Gastroesophageal sphincter (tissue), 4 donors: ENCODE results near the gene TRAPPC3L. TPM values are rescaled to one million over a fixed set of nuclear protein-coding genes. Genes with fewer than 3 reads are reported as not detected.

Experiments used
- ATAC-seq: fragments of 150-250 bp; one replicate; pipeline ENCODE4 v1.9.1; 2016; ENCODE audit warnings: mild to moderate bottlenecking, moderate library complexity
- H3K27ac ChIP-seq, 4 donors: fragments of 200-600 bp; sonication (generic) in 3 of 4; 1 replicate in 3 of 4; 2 replicates in 1 of 4; pipeline ENCODE4 v1.5.1; 2016 to 2019
- H3K27me3 ChIP-seq: fragments of 200-600 bp; sonication (generic); one replicate; pipeline ENCODE4 v1.5.1; 2019
- H3K36me3 ChIP-seq, 2 donors: fragments of 200-600 bp; sonication (generic); one replicate each; pipeline ENCODE4 v1.5.1; 2019; ENCODE audit warnings: control low read depth in 1 of 2
- H3K4me1 ChIP-seq, 3 donors: fragments of 200-600 bp; sonication (generic); 1 replicate in 2 of 3; 2 replicates in 1 of 3; pipeline ENCODE4 v1.5.1; 2016 to 2019; ENCODE audit warnings: control low read depth in 2 of 3
- H3K4me3 ChIP-seq, 2 donors: fragments of 200-600 bp; sonication (generic); one replicate each; pipeline ENCODE4 v1.5.1; 2019; ENCODE audit warnings: mild to moderate bottlenecking in 1 of 2, moderate library complexity in 1 of 2
- H3K9me3 ChIP-seq, 3 donors: fragments of 200-600 bp; sonication (generic); one replicate each; pipeline ENCODE4 v1.5.1; 2017 to 2019; ENCODE audit warnings: control low read depth in 2 of 3
- EP300 ChIP-seq: sonication (generic); formaldehyde crosslinking; IDR thresholded peaks from one replicate; pipeline ENCODE4 v1.6.1; 2017; ENCODE audit warnings: antibody characterized with exemption, mild to moderate bottlenecking
- POLR2A ChIP-seq, 2 donors: fragments of 450-650 bp; IDR thresholded peaks; one replicate each; pipeline ENCODE4 v1.6.1; 2017; ENCODE audit warnings: antibody characterized with exemption in 2 of 2, mild to moderate bottlenecking in 2 of 2, moderate library complexity in 1 of 2
- POLR2AphosphoS5 ChIP-seq: sonication (generic); formaldehyde crosslinking; IDR thresholded peaks from one replicate; pipeline ENCODE4 v1.6.1; 2017; ENCODE audit warnings: antibody characterized with exemption
- WGBS, 2 donors: methylation state at CpG; one replicate each; pipeline ENCODE4 v1.1.5; 2018; ENCODE audit warnings: low coverage in 1 of 2; 5-methylcytosine and 5-hydroxymethylcytosine counted together
- total RNA-seq, 4 donors: library from RNA; depleted of rRNA; stranded (reverse); fragments of >200 nt; gene quantifications; one replicate each; pipeline ENCODE4 v1.1.0, GENCODE V29; 2016
- TF ChIP-seq, protein P1 (sequence below), 4 experiments: fragments of 200-600 bp in 2 of 4; fragments of 450-650 bp in 2 of 4; sonication (generic) in 1 of 4; IDR thresholded peaks; one replicate each; pipeline ENCODE4 v1.5.1; 2017 to 2019; ENCODE audit warnings: antibody characterized with exemption in 4 of 4, mild to moderate bottlenecking in 2 of 4, moderate library complexity in 2 of 4

Gene TRAPPC3L
- total RNA-seq, 4 donors from 2014 or later = not detected

DNA sequence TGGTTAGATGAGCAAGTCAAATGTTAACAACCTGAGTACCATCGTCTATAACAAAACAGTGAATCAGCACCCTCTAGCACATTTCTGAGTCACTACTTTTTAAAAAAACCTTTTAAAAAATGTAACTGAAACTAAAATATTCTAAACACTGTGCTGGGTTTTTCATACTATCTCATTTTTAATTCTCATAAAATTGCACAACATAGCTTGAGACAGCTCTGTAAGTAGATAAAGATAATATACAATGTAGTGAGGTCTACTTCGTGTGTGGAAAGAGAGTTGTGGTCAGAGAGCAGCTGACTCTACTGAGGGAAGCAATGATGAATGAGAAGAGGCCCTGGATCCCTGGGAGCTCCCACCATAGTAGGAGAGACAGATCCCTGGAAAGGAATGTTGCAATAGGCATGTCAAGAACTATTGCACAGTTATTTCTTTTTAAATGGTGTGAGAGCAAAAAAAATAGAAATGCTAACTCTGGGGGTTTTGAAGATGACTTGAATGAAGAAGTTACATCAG, 97.9 kb downstream of the TRAPPC3L start:
- no peaks in the 10 kb centered on the region for H3K36me3 ChIP-seq
- ATAC-seq = peak; percentile 73
- H3K4me1 ChIP-seq = no peaks in the 10 kb centered on the region
- H3K27ac ChIP-seq = peak overlapping the region in 1 of 4 donors; percentile 23
- TF ChIP-seq POLR2A (IDR thresholded peaks at IDR 0.05) = no peak
- 4 to 6% methylated on average over 2 of the region's 2 CpGs for WGBS, 2 donors
- no peaks in the 10 kb centered on the region for H3K9me3 ChIP-seq
- H3K27me3 ChIP-seq = no peaks in the 10 kb centered on the region
- no peak overlapping the region for H3K4me3 ChIP-seq

DNA sequence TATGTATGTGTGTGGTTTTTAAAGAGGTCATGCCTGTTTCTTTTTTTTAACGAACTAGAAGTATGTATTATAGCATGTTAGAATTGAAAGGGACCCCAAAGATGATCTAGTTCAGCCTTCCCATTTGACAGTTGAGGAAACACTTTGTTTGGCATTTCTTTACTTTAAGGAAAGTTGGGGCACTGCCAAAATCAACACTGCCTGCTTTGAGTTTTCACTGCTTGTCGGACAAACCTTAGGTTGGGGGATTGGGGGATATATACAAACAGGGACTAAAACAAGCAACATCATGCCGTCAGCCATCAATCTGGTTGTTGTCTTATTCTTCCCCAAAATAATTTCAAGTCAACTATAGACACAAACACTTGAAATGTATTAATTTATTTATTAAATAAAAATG, 98.4 kb downstream of the TRAPPC3L start:
- ATAC-seq = no peak
- Histone ChIP-seq H3K4me3 (no peak overlapping the region), H3K27ac (no peak overlapping the region), H3K4me1 (no peaks in the 10 kb centered on the region), H3K36me3 (no peaks in the 10 kb centered on the region), H3K9me3 (no peaks in the 10 kb centered on the region), H3K27me3 (no peaks in the 10 kb centered on the region)
- TF ChIP-seq POLR2A (IDR thresholded peaks at IDR 0.05) (no peak), POLR2AphosphoS5 (no peak), EP300 (no peak)
- TF ChIP-seq, protein P1, sequence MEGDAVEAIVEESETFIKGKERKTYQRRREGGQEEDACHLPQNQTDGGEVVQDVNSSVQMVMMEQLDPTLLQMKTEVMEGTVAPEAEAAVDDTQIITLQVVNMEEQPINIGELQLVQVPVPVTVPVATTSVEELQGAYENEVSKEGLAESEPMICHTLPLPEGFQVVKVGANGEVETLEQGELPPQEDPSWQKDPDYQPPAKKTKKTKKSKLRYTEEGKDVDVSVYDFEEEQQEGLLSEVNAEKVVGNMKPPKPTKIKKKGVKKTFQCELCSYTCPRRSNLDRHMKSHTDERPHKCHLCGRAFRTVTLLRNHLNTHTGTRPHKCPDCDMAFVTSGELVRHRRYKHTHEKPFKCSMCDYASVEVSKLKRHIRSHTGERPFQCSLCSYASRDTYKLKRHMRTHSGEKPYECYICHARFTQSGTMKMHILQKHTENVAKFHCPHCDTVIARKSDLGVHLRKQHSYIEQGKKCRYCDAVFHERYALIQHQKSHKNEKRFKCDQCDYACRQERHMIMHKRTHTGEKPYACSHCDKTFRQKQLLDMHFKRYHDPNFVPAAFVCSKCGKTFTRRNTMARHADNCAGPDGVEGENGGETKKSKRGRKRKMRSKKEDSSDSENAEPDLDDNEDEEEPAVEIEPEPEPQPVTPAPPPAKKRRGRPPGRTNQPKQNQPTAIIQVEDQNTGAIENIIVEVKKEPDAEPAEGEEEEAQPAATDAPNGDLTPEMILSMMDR (IDR thresholded peaks at IDR 0.05) = no peak
- WGBS, 2 donors = 45 to 54% methylated on average over 3 of the region's 3 CpGs

DNA sequence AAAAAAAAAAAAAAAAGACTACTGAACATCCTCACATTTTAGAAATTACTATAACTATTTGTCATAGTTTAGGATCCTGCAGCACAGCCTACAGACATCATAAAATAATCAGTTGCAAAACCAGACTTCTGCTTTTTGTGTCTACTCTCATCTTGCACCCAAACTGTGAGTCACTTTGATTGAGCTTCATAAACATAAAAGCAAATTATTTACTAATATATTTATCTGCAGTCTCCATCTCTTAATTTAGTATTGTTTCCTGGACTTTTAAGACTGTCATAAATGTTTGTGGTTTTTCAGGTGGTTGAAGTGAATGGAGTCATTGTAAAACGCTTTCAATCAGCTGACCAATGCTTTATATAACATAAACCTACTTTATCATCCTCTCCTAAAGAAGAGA, 99.1 kb downstream of the TRAPPC3L start:
- Histone ChIP-seq H3K4me3 (no peak overlapping the region), H3K27ac (no peak overlapping the region), H3K27me3 (no peaks in the 10 kb centered on the region), H3K9me3 (no peaks in the 10 kb centered on the region), H3K4me1 (no peaks in the 10 kb centered on the region), H3K36me3 (no peaks in the 10 kb centered on the region)
- 90 to 100% methylated on average over 1 of the region's 1 CpG for WGBS, 2 donors
- ATAC-seq = no peak
- TF ChIP-seq POLR2AphosphoS5 (no peak), POLR2A (IDR thresholded peaks at IDR 0.05) (no peak), EP300 (no peak)
- TF ChIP-seq, protein P1 (IDR thresholded peaks at IDR 0.05) = no peak

- H3K4me3 ChIP-seq = no peak overlapping the region
- no peaks in the 10 kb centered on the region for H3K27me3 ChIP-seq
- no peaks in the 10 kb centered on the region for H3K36me3 ChIP-seq
- ATAC-seq = no peak
- H3K4me1 ChIP-seq = no peaks in the 10 kb centered on the region
- H3K9me3 ChIP-seq = no peaks in the 10 kb centered on the region
- WGBS, 2 donors = 58 to 61% methylated on average over 4 to 5 of the region's 5 CpGs
- TF ChIP-seq, protein P1 (IDR thresholded peaks at IDR 0.05) = no peak
- TF ChIP-seq POLR2AphosphoS5 (no peak), POLR2A (IDR thresholded peaks at IDR 0.05) (no peak), EP300 (no peak)
- H3K27ac ChIP-seq = no peak overlapping the region
Observed at GRCh38 chr6:116445102-116445501, 100.4 kb downstream of the TRAPPC3L start.

Other genes starting within 250 kb of the TRAPPC3L start
- 10 to 100 TPM; 26.3 to 45.4 (median 36.3) TPM for gene DSE, start 174.7 kb downstream of the TRAPPC3L start, total RNA-seq
- 1 to 10 TPM in 2 of 4 donors, under 1 TPM in 1, not detected in 1; 0.50 to 6.9 (median 4.2) TPM for gene CALHM6, start 84.3 kb downstream of the TRAPPC3L start, total RNA-seq
- gene CALHM5, start 34.0 kb downstream of the TRAPPC3L start, total RNA-seq = 1 to 10 TPM in 3 of 4 donors, under 1 TPM in 1; 0.81 to 6.0 (median 3.0) TPM
- gene CALHM4, start 8.1 kb upstream of the TRAPPC3L start, total RNA-seq = not detected
- 10 to 100 TPM; 56.1 to 77.3 (median 60.3) TPM for gene RWDD1, start 25.8 kb upstream of the TRAPPC3L start, total RNA-seq
- under 1 TPM in 2 of 4 donors, not detected in 2; 0.19 to 0.40 TPM for gene RSPH4A, start 70.8 kb upstream of the TRAPPC3L start, total RNA-seq
- 10 to 100 TPM in 2 of 4 donors, 1 to 10 TPM in 2; 6.1 to 17.0 (median 9.2) TPM for gene ZUP1, start 123.1 kb upstream of the TRAPPC3L start, total RNA-seq
- 10 to 100 TPM in 3 of 4 donors, 1 to 10 TPM in 1; 9.8 to 16.8 (median 13.4) TPM for gene KPNA5, start 135.5 kb upstream of the TRAPPC3L start, total RNA-seq
- 10 to 100 TPM in 2 of 4 donors, 1 to 10 TPM in 2; 5.6 to 11.6 (median 10.2) TPM for gene FAM162B, start 220.0 kb upstream of the TRAPPC3L start, total RNA-seq